Activated CD8-positive, alpha-beta T cell treated with anti-CD3 and anti-CD28 coated beads for 36 hours (primary cell): ENCODE results near the gene C12orf42. TPM values are rescaled to one million over a fixed set of nuclear protein-coding genes. Genes with fewer than 3 reads are reported as not detected.
A peak's percentile ranks its signal among the peaks of the same experiment; 100 is the strongest.

Experiments
- ATAC-seq: fragments of 200-7000 bp; cut with Tn5 transposase; one replicate; pipeline ENCODE4 v1.10.0; 2021; ENCODE audit warnings: mild to moderate bottlenecking, moderate library complexity
- CTCF ChIA-PET: fragments of 350-600 bp; sonication (Branson Sonifier 250); formaldehyde crosslinking; loops from one replicate; lab custom pipeline; 2021; ENCODE audit warnings: antibody characterized with exemption; lab: Charles Lee
- POLR2A ChIA-PET: fragments of 350-600 bp; sonication (Branson Sonifier 250); formaldehyde crosslinking; loops from one replicate; lab custom pipeline; 2021; ENCODE audit warnings: antibody characterized with exemption; lab: Charles Lee
- DNase-seq: peaks from one replicate; pipeline ENCODE4 v3.0.0-alpha.2; 2020
- H3K27ac Mint-ChIP-seq: one replicate; pipeline ENCODE4 v1.8.0; 2021; ENCODE audit warnings: mild to moderate bottlenecking, mixed read lengths
- H3K27me3 Mint-ChIP-seq: one replicate; pipeline ENCODE4 v1.8.0; 2021; ENCODE audit warnings: mixed read lengths
- H3K36me3 Mint-ChIP-seq: one replicate; pipeline ENCODE4 v1.8.0; 2021; ENCODE audit warnings: low read depth, mixed read lengths
- H3K4me1 Mint-ChIP-seq: one replicate; pipeline ENCODE4 v1.8.0; 2021; ENCODE audit warnings: low read depth, mixed read lengths
- H3K4me3 Mint-ChIP-seq: one replicate; pipeline ENCODE4 v1.8.0; 2021; ENCODE audit warnings: mild to moderate bottlenecking, moderate library complexity, mixed read lengths
- H3K9me3 Mint-ChIP-seq: one replicate; pipeline ENCODE4 v1.8.0; 2021; ENCODE audit warnings: mixed read lengths
- CTCF ChIP-seq: fragments of 200-600 bp; IDR thresholded peaks from one replicate; pipeline ENCODE4 v1.8.0; 2022; ENCODE audit warnings: antibody characterized with exemption, mild to moderate bottlenecking
- intact Hi-C: fragments of 100-400 bp; cut with micrococcal nuclease; formaldehyde crosslinking; loops from one replicate; pipeline ENCODE4 v1.10.0; 2022
- total RNA-seq, 2 experiments: library from RNA; stranded (reverse); gene quantifications; one replicate each; pipeline ENCODE4 v1.2.3, GENCODE V29; 2021

Gene C12orf42
- 1 to 10 TPM in 1 of 2 experiments, under 1 TPM in 1; 0.49 to 1.4 TPM for total RNA-seq

- peak within 1 kb of the TSS; percentile 64 for H3K4me3 Mint-ChIP-seq
- POLR2A ChIA-PET, result no interaction called here
- ATAC-seq, result peak; percentile 72
- peaks cover 6% of the 10 kb centered on the region for H3K9me3 Mint-ChIP-seq
- peak within 1 kb of the TSS; percentile 37 for H3K27ac Mint-ChIP-seq
- no peaks in the 10 kb centered on the region for H3K36me3 Mint-ChIP-seq
- intact Hi-C loops, result loop anchor here (2.0 kb wide), 2 partner anchors 53 to 55 kb away; no protein-coding TSS in a partner anchor
- CTCF ChIA-PET, result interaction anchor here (1.1 to 7.1 kb wide), 4 partner anchors 10 to 186 kb away, joined by 3 to 81 read pairs (median 4); no protein-coding TSS in a partner anchor
- peak; percentile 66 for TF ChIP-seq CTCF
- peaks cover 34% of the 10 kb centered on the region for H3K4me1 Mint-ChIP-seq
- peaks cover 13% of the 10 kb centered on the region for H3K27me3 Mint-ChIP-seq
- DNase-seq, result peak; percentile 82
These were observed at the start of gene C12orf42 for GRCh38 chr12:103495469-103496456. Gene C12orf42, minus strand, starts transcription at chr12:103495968. Its CDS starts 17,542 bp downstream, at chr12:103478426.

GRCh38 chr12:103542078-103542477, 46.3 kb upstream of the C12orf42 start:
- TF ChIP-seq CTCF, result no peak
- no peaks in the 10 kb centered on the region for H3K9me3 Mint-ChIP-seq
- no peak overlapping the region for H3K4me3 Mint-ChIP-seq
- H3K36me3 Mint-ChIP-seq, result no peaks in the 10 kb centered on the region
- H3K4me1 Mint-ChIP-seq, result peaks cover 6% of the 10 kb centered on the region
- H3K27ac Mint-ChIP-seq, result no peak overlapping the region
- ChIA-PET CTCF (interaction anchor here (1.0 kb wide), 1 partner anchor 659 kb away, joined by 3 read pairs; no protein-coding TSS in a partner anchor), POLR2A (interaction anchor here (0.8 to 2.0 kb wide), 2 partner anchors 12 to 38 kb away, joined by 3 to 4 read pairs; no protein-coding TSS in a partner anchor)
- H3K27me3 Mint-ChIP-seq, result peaks cover 4% of the 10 kb centered on the region
- intact Hi-C loops, result loop anchor here (10.0 kb wide), 1 partner anchor 217 kb away; no protein-coding TSS in a partner anchor
- DNase-seq (no peak), ATAC-seq (no peak)

- ChIA-PET POLR2A (interaction anchor here (0.6 to 2.0 kb wide), 2 partner anchors 10 to 78 kb away, joined by 3 to 4 read pairs; no protein-coding TSS in a partner anchor), CTCF (interaction anchor here (0.5 to 4.7 kb wide), 3 partner anchors 8 to 591 kb away, joined by 3 to 18 read pairs (median 3); no protein-coding TSS in a partner anchor)
- DNase-seq (no peak), ATAC-seq (no peak)
- TF ChIP-seq CTCF, result no peak
- H3K27ac Mint-ChIP-seq, result no peak overlapping the region
- no peaks in the 10 kb centered on the region for H3K36me3 Mint-ChIP-seq
- no peak overlapping the region for H3K4me3 Mint-ChIP-seq
- H3K4me1 Mint-ChIP-seq, result peaks cover 6% of the 10 kb centered on the region
- H3K27me3 Mint-ChIP-seq, result no peaks in the 10 kb centered on the region
- intact Hi-C loops, result loop anchor here (10.0 kb wide), 1 partner anchor 216 kb away; no protein-coding TSS in a partner anchor
- H3K9me3 Mint-ChIP-seq, result no peaks in the 10 kb centered on the region
These were observed 44.6 kb upstream of the C12orf42 start for GRCh38 chr12:103540319-103540718.

GRCh38 chr12:103538397-103538796, 42.6 kb upstream of the C12orf42 start:
- ChIA-PET POLR2A (no interaction called here), CTCF (interaction anchor here (4.7 kb wide), 1 partner anchor 10 kb away, joined by 18 read pairs; no protein-coding TSS in a partner anchor)
- ATAC-seq (peak; percentile 53), DNase-seq (no peak)
- H3K9me3 Mint-ChIP-seq, result no peaks in the 10 kb centered on the region
- no peak for TF ChIP-seq CTCF
- peaks cover 3% of the 10 kb centered on the region for H3K27me3 Mint-ChIP-seq
- no peak overlapping the region for H3K4me3 Mint-ChIP-seq
- intact Hi-C loops, result no loop called here
- peaks cover 6% of the 10 kb centered on the region for H3K4me1 Mint-ChIP-seq
- H3K36me3 Mint-ChIP-seq, result no peaks in the 10 kb centered on the region
- H3K27ac Mint-ChIP-seq, result no peak overlapping the region
